RKO (cell line): ENCODE data around the gene FOSB.
A peak's percentile ranks its signal among the peaks of the same experiment; 100 is the strongest.

Experiments
- DNase-seq: peaks from one replicate; pipeline ENCODE4 v3.0.0-alpha.2; 2016; ENCODE audit warnings: low spot score

FOSB gene

GRCh38 chr19:45468803-45469131 lies 971 bp downstream of the FOSB start:
- DNase-seq = peak; percentile 75

GRCh38 chr19:45469132-45469944 lies 1.5 kb downstream of the FOSB start:
- peak; percentile 95 for DNase-seq

- DNase-seq = peak; percentile 91
Observed at GRCh38 chr19:45469945-45470761, 2.4 kb downstream of the FOSB start.

GRCh38 chr19:45470762-45471081 lies 2.9 kb downstream of the FOSB start:
- no peak for DNase-seq

GRCh38 chr19:45471111-45471930 lies 3.5 kb downstream of the FOSB start:
- DNase-seq = peak; percentile 35

GRCh38 chr19:45471931-45472562 lies 4.3 kb downstream of the FOSB start:
- DNase-seq = no peak

- DNase-seq = no peak
Observed at GRCh38 chr19:45472563-45473366, 5.0 kb downstream of the FOSB start.

GRCh38 chr19:45473367-45473681 lies 5.5 kb downstream of the FOSB start:
- no peak for DNase-seq

GRCh38 chr19:45473682-45474605 lies 6.1 kb downstream of the FOSB start:
- DNase-seq = no peak

GRCh38 chr19:45474606-45475521 lies 7.1 kb downstream of the FOSB start:
- DNase-seq = no peak

- no peak for DNase-seq
Observed at GRCh38 chr19:45475537-45476291, 7.9 kb downstream of the FOSB start.

- no peak for DNase-seq
Observed at GRCh38 chr19:45476304-45476703, 8.5 kb downstream of the FOSB start.

GRCh38 chr19:45477186-45477585 lies 9.4 kb downstream of the FOSB start:
- DNase-seq = no peak

GRCh38 chr19:45477713-45478453 lies 10.1 kb downstream of the FOSB start:
- DNase-seq = peak; percentile 98

GRCh38 chr19:45478454-45479238 lies 10.8 kb downstream of the FOSB start:
- peak; percentile 93 for DNase-seq

GRCh38 chr19:45483033-45483432 lies 15.2 kb downstream of the FOSB start:
- no peak for DNase-seq
